Psoas muscle (tissue), 8 donors: Measurements from ENCODE around the gene ZNF91. TPM values are rescaled to one million over a fixed set of nuclear protein-coding genes. Genes with fewer than 3 reads are reported as not detected.
"Not testable (repeated sequence)": the region's sequence is repeated elsewhere in the genome, so short reads cannot be mapped to it uniquely, and the experiment has no call there.

Source experiments
- ATAC-seq, 4 donors: fragments of 200-7000 bp; cut with Tn5 transposase; one replicate each; pipeline ENCODE4 v1.9.1; 2020; ENCODE audit warnings: moderate library complexity in 3 of 4, mild to moderate bottlenecking in 2 of 4
- DNase-seq, 2 donors: peaks; one replicate each; pipeline ENCODE4 v3.0.0-alpha.2; 2020
- H3K27ac ChIP-seq: fragments of 200-600 bp; one replicate; pipeline ENCODE4 v1.8.0; 2022
- H3K27me3 ChIP-seq, 3 donors: fragments of 200-600 bp in 1 of 3; one replicate each; pipeline versions ENCODE4 v1.6.1 to v1.8.0; 2013 to 2022; ENCODE audit warnings: low read length in 2 of 3, mild to moderate bottlenecking in 2 of 3, moderate library complexity in 1 of 3; ENCODE audit not compliant: insufficient read depth in 3 of 3
- H3K36me3 ChIP-seq, 2 donors: fragments of 200-600 bp in 1 of 2; one replicate each; pipeline versions ENCODE4 v1.6.1 to v1.8.0; 2013 to 2022; ENCODE audit warnings: low read depth in 1 of 2, mild to moderate bottlenecking in 1 of 2, moderate library complexity in 1 of 2; ENCODE audit not compliant: insufficient read depth in 1 of 2
- H3K4me1 ChIP-seq: fragments of 200-600 bp; one replicate; pipeline ENCODE4 v1.8.0; 2022
- H3K4me3 ChIP-seq: fragments of 200-600 bp; one replicate; pipeline ENCODE4 v1.8.0; 2022; ENCODE audit warnings: mild to moderate bottlenecking
- H3K9me3 ChIP-seq: fragments of 200-600 bp; one replicate; pipeline ENCODE4 v1.8.0; 2022
- WGBS, 3 donors: extraction: QIAGEN DNeasy Blood & Tissue Kit; methylation state at CpG; one replicate each; pipeline versions ENCODE4 v1.1.6 to v1.1.7; 2013; 5-methylcytosine and 5-hydroxymethylcytosine counted together
- intact Hi-C, 2 donors: fragments of 100-400 bp; cut with DNase I; formaldehyde crosslinking; loops; one replicate each; pipeline versions ENCODE4 v1.11.0 to v1.14.2; 2022
- polyA plus RNA-seq, 3 donors: library from polyadenylated mRNA; stranded (reverse); fragments of 200-250 nt; gene quantifications; one replicate each; pipeline ENCODE4 v1.2.3, GENCODE V29; 2013
- total RNA-seq, 4 donors: library from RNA; stranded (reverse); fragmentation: NEBNext Ultra II Directional in 2 of 4; extraction: Animal tissue kit (Norgen Biotek cat#: 25700) in 2 of 4; gene quantifications; one replicate each; pipeline versions ENCODE4 v1.2.1 to v1.2.4, GENCODE V29; 2021 to 2023
- TF ChIP-seq, protein P1 (sequence below): fragments of 200-600 bp; IDR thresholded peaks from one replicate; pipeline ENCODE4 v1.8.0; 2022; ENCODE audit warnings: antibody characterized with exemption
- donor health status: healthy with polysubstance abuse.
- donor health status: DM: no; HTN: no; CAD: no; lungs with moderate emphysema.
- donor health status: Bipolar disorder and iron deficiency.
- donor health status: healthy.
- donor health status: DM: yes; HTN: yes; CAD: no.
- donor health status: DM: no; HTN: no; CAD: no.
- donor health status: DM: no; HTN: no; CAD: no.
- donor health status: DM: yes; HTN: yes; CAD: no.

ZNF91 gene
- total and polyA plus RNA-seq, 7 donors: 5.3 to 161 (median 75.9) TPM

DNA sequence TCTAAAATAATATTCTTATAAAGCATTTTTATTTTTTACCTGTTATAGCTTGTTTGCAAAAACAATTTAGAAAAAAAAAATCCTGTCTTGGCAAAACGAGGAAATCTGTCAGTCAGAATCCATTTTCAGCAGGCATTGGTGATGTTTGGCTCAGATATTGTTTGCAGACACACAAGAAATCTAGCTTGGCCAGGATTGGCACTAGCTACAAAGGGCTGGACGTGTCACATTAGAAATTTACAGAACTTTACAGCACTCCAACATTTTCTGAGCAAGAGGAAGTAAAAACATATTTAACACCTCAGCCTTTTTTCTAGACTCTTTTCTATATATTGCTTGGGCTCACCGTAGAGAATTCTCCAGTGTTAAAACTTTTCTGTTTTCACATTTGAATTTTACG, 9.9 kb downstream of the ZNF91 start:
- intact Hi-C loops: no loop called here
- H3K9me3 ChIP-seq: peaks cover 49% of the 10 kb centered on the region
- 73 to 84% (median 75%) methylated on average over 4 of the region's 4 CpGs for WGBS, 3 donors
- TF ChIP-seq, protein P1, sequence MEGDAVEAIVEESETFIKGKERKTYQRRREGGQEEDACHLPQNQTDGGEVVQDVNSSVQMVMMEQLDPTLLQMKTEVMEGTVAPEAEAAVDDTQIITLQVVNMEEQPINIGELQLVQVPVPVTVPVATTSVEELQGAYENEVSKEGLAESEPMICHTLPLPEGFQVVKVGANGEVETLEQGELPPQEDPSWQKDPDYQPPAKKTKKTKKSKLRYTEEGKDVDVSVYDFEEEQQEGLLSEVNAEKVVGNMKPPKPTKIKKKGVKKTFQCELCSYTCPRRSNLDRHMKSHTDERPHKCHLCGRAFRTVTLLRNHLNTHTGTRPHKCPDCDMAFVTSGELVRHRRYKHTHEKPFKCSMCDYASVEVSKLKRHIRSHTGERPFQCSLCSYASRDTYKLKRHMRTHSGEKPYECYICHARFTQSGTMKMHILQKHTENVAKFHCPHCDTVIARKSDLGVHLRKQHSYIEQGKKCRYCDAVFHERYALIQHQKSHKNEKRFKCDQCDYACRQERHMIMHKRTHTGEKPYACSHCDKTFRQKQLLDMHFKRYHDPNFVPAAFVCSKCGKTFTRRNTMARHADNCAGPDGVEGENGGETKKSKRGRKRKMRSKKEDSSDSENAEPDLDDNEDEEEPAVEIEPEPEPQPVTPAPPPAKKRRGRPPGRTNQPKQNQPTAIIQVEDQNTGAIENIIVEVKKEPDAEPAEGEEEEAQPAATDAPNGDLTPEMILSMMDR: no peak
- ATAC-seq: no peak
- H3K36me3 ChIP-seq: peaks cover 0 to 46% of the 10 kb centered on the region in 2 donors
- H3K27me3 ChIP-seq: no peaks in the 10 kb centered on the region
- no peak overlapping the region for H3K27ac ChIP-seq
- H3K4me1 ChIP-seq: peaks cover 7% of the 10 kb centered on the region
- no peak overlapping the region for H3K4me3 ChIP-seq
- no peak for DNase-seq

- DNase-seq (no peak), ATAC-seq (peak in 1 of 4 donors; percentile 37)
- intact Hi-C loops: no loop called here
- TF ChIP-seq, protein P1: no peak
- Histone ChIP-seq H3K9me3 (peaks cover 49% of the 10 kb centered on the region), H3K27ac (no peak overlapping the region), H3K36me3 (peaks cover 0 to 46% of the 10 kb centered on the region in 2 donors), H3K4me1 (peaks cover 7% of the 10 kb centered on the region), H3K4me3 (no peak overlapping the region), H3K27me3 (no peaks in the 10 kb centered on the region)
- WGBS, 3 donors: 94 to 96% (median 95%) methylated on average over 12 of the region's 12 CpGs
Measured at GRCh38 chr19:23384858-23385257, 10.4 kb downstream of the ZNF91 start.

GRCh38 chr19:23384166-23384565, 11.1 kb downstream of the ZNF91 start:
- peaks cover 0 to 52% of the 10 kb centered on the region in 2 donors for H3K36me3 ChIP-seq
- DNase-seq: no peak
- H3K27me3 ChIP-seq: no peaks in the 10 kb centered on the region
- H3K27ac ChIP-seq: no peak overlapping the region
- intact Hi-C loops: no loop called here
- 97 to 99% (median 98%) methylated on average over 12 of the region's 12 CpGs for WGBS, 3 donors
- TF ChIP-seq, protein P1: no peak
- H3K4me1 ChIP-seq: peaks cover 2% of the 10 kb centered on the region
- H3K4me3 ChIP-seq: no peak overlapping the region
- no peak for ATAC-seq
- peaks cover 55% of the 10 kb centered on the region for H3K9me3 ChIP-seq

GRCh38 chr19:23382955-23383354, 12.3 kb downstream of the ZNF91 start:
- intact Hi-C loops: no loop called here
- no peak overlapping the region for H3K27ac ChIP-seq

GRCh38 chr19:23381114-23381513, 14.2 kb downstream of the ZNF91 start:
- TF ChIP-seq, protein P1: no peak
- H3K9me3 ChIP-seq: peaks cover 74% of the 10 kb centered on the region
- DNase-seq (no peak), ATAC-seq (no peak)
- no peak overlapping the region for H3K4me3 ChIP-seq
- intact Hi-C loops: no loop called here
- peaks cover 0 to 36% of the 10 kb centered on the region in 2 donors for H3K36me3 ChIP-seq
- H3K27me3 ChIP-seq: no peaks in the 10 kb centered on the region
- H3K27ac ChIP-seq: no peak overlapping the region
- H3K4me1 ChIP-seq: no peaks in the 10 kb centered on the region

More at GRCh38 chr19:23382955-23383354, 12.3 kb downstream of the ZNF91 start:
- DNase-seq (no peak), ATAC-seq (no peak)
- H3K36me3 ChIP-seq: peaks cover 0 to 49% of the 10 kb centered on the region in 2 donors
- H3K9me3 ChIP-seq: peaks cover 63% of the 10 kb centered on the region
- no peak overlapping the region for H3K4me3 ChIP-seq
- TF ChIP-seq, protein P1: no peak
- no peaks in the 10 kb centered on the region for H3K27me3 ChIP-seq
- H3K4me1 ChIP-seq: no peaks in the 10 kb centered on the region

DNA sequence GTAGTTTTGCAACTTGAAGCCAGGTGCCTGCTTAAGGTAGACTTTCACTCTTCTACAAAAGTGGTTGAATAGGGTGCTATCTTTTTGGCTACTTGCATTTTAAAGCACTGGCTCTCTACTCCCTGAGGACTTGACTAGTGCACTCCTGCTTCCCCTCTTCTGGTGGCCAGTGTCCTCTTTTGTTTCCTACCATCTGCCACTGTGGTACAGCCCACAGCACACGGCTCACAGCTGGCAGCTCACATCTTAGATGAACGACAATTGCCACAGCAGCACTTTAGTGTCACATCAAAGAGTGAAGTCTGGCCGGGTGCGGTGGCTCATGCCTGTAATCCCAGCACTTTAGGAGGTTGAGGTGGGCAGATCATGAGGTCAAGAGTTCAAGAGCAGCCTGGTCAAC, 15.6 kb downstream of the ZNF91 start:
- DNase-seq, ATAC-seq, H3K4me3 ChIP-seq, intact Hi-C loops, H3K27ac ChIP-seq, H3K27me3 ChIP-seq, H3K4me1 ChIP-seq: not testable (repeated sequence)
- Histone ChIP-seq H3K36me3 (peaks cover 0 to 31% of the 10 kb centered on the region in 2 donors), H3K9me3 (peaks cover 76% of the 10 kb centered on the region)
- 68 to 84% (median 74%) methylated on average over 4 of the region's 4 CpGs for WGBS, 3 donors
